ENCODE results near the gene ITLN1.
A peak's percentile ranks its signal among the peaks of the same experiment; 100 is the strongest.

Gene ITLN1

DNA sequence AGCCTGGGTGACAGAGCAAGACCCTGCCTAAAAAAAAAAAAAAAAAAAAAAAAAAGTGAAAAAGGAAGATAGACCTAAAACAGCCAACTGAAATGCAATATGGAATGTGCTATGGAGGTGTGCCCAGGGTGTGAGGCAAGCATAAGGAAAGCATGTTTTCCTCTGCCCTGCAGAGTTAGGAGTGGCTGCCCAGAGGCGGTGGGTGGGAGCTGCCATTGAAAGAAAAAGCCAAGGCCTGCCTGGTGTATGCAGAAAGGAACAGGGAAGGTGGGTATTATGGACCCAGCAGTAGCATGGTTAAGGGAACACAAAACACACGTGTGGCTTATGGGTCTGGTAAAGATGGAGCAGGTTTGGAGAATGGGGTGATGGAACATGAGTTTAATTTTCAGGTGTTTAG is 31.2 kb downstream of the ITLN1 start:
- DNase-seq = no peak

DNA sequence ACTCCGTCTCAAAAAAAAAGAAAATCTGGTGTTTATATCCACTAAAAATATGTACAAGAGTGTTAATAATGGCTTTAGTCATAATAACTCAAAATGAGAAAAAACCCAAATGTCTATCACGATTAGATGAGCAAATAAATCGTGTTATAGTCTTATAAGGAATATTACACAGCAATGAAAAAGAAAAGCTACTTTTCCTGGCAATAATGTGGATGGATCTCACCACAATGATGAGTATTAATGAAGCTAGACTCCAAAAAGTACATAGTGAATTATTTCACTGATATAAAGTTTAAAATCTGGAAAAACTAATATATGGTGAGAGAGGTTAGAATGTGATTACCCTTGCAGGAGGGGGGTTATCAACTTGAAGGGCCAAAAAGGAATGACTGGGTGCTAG is 32.0 kb downstream of the ITLN1 start:
- no peak for DNase-seq

DNA sequence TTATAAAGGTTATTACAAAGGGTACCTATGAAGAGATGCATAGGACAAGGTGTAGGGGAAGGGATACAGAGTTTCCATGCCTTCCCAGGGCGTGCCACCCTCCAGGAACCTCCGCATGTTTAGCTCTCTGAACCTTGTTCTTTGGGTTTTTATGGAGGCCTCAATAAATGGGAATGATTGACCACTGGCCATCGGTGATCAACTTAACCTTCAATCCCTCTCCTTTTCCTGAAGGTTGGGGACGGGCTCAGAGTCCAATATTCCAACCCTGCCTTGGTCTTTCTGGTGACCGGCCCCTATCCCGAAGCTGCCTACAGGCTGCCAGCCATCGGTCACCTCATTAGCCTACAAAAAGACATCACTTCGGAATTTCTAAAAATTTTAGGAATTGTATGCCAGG is 34.0 kb downstream of the ITLN1 start:
- no peak for DNase-seq

DNA sequence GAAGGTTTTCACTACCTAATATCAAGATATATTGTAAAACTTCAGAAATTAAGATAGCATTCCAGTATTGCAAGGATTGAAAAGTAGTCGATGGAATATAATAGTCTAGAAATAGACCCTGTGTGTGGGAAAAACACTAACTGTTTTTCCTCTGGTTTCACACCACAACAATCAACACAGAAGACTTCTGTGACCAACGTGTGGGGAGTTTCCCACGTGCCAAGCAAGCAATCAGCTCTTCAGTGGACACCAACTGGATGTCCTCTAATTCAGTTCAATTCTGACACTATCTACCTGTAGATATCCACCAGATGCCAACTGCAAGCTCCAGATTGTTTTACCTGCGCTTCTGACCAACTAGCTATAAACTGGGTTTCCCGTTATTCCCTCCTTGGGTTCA is 34.4 kb downstream of the ITLN1 start:
- no peak for DNase-seq

DNA sequence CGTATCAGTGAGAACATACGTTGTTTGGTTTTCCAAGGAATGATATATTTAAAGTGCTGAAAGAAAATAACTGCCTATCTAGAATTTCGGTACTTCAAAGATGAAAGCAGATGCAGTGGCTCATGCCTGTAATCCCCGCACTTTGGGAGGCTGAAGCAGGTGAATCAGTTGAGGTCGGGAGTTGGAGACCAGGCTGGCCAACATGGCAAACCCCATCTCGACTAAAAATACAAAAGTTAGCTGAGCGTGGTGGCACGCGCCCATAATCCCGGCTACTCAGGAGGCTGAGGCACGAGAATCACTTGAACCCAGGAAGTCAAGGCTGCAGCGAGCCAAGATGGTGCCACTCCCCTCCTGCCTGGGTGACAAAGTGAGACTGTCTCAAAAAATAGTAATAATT is 38.7 kb downstream of the ITLN1 start:
- DNase-seq = no peak

DNA sequence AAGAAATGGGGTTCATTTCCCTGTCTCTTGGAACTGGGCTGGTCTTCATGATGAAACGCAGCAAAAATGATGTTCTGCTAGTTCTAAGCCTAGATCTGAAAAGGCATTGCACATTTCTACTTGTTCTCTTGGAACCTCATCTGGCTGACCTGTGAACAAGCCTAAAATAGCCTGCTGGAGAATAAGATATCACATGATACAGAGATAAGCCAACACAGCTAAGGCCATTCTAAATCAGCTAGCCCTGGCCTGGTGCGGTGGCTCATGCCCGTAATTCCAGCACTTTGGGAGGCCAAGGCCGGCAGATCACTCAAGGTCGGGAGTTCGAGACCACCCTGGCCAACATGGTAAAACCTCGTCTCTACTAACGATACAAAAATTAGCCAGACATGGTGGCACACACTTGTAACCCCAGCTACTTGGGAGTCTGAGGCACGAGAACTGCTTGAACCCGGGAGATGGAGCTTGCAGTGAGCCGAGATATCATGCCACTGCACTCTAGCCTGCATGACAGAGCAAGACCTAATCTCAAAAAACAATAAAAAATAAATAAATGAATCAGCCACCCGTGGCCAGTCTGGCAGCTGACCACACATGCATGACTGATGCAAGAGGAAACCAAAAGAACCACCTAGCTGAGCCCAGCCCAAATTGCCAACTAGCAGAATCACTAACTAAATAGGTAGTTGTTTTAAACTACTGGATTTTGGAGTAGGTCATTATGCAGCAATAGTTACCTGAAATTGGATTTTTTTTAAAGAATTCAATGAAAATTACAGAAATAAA is 40.3 kb downstream of the ITLN1 start:
- DNase-seq = no peak

DNA sequence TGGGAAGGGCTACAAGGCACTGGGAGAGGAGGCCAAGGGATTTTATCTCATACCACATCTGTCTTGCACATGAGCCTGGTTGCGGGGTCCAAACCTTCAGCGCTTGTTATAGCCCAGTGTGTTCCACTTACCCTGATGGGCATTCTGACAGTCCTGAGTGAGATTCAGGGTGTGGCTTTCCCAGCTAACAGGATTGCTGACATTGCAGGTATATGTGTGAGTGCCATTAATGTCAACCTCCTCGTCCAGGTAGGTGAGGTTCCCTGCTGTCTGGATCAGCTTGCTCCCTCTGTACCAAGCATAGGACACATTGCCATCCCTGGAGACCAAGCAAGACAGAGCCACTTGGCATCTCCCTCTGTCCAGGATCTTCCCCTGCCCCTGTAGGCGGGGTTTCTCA is 43.9 kb downstream of the ITLN1 start:
- DNase-seq = no peak

DNA sequence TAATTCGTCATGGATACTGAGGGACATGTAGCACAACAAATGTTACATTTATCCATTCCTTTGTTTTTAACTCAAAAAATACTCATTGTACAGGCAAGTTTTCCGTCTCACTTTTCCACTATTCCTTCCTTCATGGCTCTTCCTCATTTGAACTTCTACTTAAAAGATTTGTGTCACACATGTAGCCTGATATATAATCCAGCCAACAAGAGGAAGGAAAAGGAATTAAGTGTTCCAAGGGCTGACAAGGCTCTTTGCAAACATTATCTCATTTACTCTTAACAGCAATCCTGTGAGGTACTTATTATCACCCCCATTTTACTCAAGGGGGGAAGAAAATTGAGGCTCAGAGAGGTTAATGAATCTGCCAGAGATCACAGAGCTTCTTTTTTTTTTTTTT is 45.2 kb downstream of the ITLN1 start:
- DNase-seq = no peak

DNA sequence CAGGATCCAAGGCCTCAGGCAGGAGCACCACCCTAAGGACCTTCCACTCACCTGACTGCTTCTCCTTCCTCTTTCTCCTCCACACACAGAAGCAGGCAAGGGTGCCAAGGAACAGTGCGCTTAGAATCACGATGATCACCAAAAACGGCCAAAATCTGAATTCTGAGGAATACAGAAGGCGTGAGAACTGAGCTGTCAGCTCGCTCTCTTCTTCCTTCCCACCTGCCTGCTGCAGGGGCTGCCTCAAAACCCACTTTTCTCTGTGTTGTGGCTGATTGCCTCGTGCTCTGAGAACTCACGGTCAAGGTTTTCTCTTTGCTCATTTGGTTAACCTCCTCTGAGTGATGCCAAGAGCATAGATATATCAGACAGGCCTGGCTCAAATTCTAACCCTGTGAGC is 46.1 kb downstream of the ITLN1 start:
- DNase-seq = peak; percentile 41

DNA sequence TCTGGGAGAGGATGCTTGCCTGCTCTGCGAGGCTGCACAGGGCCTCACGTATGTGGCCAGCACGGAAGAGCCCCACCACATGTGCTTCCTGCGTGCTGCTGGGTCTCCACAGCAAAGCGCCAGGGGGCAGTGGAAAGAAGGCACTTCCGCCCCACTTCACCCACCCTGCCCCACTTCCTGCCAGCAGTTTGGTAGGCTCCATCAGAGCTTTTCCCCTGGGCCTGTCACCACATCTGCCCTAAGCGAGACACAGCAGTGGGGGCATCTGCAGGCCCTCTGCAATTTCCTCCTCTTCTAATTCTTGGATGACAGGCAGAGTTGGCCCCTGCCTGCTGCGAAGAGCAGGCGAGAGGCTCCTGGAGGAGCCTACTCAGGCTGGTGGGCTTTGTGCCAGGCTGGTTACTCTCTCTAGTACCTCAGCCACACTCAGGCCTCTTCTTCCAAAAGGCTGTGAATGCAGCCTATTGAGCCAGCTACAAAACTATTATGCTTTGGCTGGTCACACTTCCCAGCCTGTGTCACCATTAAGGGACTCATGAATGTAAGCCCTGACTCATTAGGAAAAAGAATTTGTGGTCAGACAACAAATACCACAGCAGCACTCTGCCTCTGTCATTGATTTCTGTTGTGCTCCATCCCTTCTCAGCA is 47.3 kb downstream of the ITLN1 start:
- peak; percentile 88 for DNase-seq

DNA sequence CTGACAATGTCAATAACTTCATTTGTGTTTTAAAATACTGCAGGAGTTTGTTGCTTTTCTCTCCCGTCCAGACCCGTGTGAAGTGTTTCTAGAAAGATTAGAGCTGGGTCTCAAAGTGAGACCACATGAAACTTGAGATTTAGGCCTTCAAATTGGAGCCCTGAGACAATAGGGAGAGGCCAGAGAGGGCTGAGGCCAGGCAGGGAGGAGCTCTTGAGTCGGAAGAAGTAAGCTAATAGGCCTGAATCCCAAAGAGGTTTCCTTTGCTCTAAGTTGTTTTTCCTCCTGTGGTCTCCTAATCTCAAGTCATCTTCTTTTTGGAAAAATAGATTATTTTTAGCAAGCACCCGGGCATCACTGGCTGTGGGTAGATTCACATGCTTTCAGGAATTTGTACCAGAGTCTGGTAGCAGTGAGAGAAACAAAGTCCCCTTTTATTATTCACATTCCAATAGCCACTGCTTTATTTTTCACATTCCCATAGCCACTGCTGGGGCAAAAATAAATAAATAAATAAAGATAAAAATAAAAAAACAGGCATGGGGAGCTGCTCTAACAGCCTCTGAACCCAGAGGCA is 47.9 kb downstream of the ITLN1 start:
- DNase-seq = no peak

DNA sequence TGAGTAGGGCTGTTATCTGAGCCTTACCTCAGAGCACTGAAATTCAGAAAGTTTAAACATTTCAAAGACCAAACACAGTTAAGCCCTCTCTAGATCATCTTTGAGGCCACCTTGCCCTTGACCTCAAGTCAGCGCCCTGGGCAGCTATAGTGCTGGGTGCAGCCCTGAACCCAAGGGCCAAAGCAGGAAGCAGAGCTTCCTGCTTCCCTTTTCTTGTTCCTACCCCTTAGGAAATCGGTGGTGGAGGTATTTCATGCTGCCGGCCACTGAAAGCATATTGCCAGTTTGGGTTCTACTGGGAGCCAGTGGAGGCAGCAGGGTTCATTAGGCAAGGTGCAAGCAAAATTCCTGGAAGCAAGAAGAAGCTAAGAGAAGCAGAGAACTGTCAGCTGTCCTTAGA is 48.4 kb downstream of the ITLN1 start:
- DNase-seq = no peak

DNA sequence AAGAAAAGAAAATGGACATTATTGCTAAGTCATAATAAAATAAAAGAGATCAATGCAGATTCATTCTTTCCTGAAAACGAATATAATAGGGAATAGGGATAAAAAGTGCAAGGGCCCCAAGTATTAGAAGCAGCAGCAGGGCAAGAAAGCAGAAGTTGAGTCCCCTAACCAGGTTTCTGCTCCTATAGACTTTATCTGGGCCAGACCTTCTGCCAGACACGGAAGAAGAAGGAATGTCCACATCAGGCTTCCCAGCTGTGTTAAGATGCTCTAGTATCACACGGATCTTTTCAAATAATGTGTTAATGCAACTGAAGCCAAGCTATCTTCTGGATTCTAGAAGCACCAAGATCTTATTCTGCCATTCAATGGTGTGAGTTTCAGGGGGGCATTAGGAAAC is 49.2 kb downstream of the ITLN1 start:
- no peak for DNase-seq

DNA sequence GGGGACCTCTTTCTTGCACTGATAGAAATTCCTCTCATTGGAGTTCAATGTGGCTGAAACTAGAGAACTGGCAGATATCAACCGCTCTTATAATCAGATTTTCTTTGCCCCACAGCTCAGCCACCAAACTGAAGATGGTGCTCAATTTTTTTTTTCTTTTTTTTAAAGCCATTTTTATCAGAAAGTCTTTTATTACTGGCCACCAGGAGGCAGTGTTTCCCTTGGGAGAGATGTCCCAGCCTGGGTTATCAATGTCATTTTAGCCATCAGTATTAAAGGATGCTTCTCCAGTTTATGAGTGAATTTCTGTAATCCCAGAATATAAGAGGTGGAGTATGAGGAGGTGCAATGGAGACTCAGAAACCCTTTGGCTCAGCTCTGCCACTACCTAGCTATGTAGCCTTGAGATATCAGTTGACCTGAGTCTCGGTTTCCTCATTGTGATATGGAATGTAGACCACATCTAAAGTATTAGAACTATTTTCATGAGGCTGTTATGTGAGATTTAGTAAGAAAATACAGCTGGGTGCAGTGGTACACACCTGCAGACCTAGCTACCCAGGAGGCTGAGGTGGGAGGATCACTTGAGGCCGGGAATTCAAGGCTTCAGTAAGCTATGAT is 49.9 kb downstream of the ITLN1 start:
- peak; percentile 81 for DNase-seq

DNA sequence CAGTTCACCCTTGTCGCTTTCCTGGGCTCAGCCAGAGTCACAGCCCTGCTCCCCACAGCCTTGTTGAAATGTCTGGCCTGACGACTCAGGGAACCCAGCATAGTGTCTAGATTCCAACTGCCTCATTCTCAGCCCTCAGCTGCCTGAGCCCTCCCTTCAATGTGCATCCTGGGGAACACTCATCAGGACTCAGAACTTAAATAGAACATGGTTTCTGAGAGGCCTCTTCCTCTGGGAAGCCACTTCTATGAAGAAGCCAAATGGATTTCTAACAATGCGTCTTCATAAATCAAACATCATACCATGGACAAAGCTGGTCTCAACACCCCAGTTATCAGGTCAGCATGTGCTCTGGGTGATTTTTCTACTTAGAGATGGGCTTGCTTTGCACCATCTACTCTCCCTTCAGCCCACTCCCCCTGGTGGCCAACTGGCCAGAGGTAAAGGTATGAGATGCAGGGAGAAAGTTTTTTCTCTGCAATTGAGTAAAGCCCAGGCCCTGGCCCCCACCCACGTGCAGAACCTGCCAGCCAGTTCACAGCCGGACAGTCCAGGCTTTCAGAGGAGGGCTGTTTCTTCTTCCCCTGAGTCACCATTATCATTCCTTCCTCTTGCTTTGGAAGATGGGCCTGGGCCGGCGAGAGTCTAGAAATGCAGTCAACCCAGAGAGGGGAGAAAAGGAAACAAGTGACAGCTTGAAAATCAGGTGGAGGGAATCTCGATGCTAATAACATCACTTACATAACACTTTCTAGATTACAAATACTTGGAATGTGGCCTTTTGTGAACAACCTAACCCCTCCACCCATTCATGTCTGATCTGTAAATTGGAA is 54.4 kb downstream of the ITLN1 start:
- peak; percentile 90 for DNase-seq

DNA sequence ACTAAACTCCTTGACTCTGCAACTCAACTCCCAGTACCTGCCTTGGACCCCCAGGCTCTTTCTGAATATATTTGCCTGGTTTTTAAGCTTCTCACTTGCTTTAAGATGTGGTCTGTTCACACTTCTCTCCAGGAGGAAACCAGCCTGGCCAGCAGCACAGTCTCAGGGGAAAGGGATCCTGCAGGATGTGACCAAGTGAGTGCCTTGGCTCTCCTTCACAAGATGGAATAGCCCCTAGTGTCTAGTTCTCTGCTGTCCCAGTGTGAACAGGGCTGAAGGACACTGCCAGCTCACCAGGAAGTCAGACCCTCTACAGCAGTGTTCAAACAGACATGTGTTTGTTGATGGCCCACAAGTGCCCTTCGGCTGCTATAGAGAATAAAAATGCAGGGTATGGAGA is 55.2 kb downstream of the ITLN1 start:
- no peak for DNase-seq

DNA sequence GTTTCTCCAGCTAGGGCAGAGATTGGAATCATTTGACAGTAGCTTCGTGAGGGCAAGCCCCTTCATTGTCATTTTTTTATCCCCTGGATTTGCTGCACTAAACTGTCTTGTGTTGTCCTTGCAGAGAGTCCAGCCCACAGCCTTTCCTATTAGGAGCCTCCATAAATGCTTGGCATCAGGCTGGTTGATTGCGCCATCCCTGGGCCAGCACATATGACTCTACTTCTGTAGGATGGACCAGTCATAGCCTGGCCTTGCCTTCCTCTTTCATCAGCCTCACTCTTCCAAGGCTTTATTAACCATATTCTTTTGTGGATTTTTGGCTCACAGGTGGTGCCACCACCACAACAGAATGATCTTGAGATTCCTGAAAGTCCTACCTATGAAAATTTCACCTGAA is 57.6 kb downstream of the ITLN1 start:
- no peak for DNase-seq

DNA sequence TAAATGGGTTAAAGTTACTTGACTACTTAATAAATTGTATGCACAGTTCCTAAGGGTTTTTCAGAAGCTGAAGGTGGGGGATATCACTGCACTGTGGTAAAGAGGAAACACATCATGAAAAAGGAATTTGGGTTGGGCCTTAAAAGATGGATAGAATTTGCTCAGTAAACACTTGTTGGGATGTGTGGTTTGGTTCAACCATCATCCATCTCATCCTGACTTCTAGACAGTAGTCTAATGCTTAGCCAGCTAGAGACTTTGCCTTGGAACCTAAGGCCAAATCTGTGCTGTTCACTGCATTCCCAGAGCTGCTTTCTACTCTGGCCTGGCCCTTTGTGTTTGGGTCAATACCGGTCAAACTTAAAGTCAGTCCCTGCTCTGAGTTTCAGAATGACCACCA is 58.4 kb downstream of the ITLN1 start:
- no peak for DNase-seq
